RWPE2 (cell line): ENCODE data around the gene GPR132.

ENCODE experiments used
- ATAC-seq: fragments of 200-7000 bp; cut with Tn5 transposase; 3 replicates; pipeline ENCODE4 v1.9.1; 2021; ENCODE audit warnings: low read depth
- DNase-seq: peaks from one replicate; pipeline ENCODE4 v3.0.0-alpha.2; 2020; ENCODE audit warnings: low spot score
- H3K27ac ChIP-seq: fragments of 450-650 bp; 2 replicates; pipeline ENCODE4 v1.5.1; 2017; ENCODE audit warnings: mild to moderate bottlenecking; ENCODE audit not compliant: poor library complexity, severe bottlenecking
- H3K27me3 ChIP-seq: fragments of 250-450 bp; sonication (Bioruptor Pico); 2 replicates; pipeline ENCODE4 v1.5.1; 2021; ENCODE audit warnings: mild to moderate bottlenecking, moderate library complexity; ENCODE audit not compliant: insufficient read depth, poor library complexity, severe bottlenecking
- H3K36me3 ChIP-seq: fragments of 250-450 bp; sonication (Bioruptor Pico); 2 replicates; pipeline ENCODE4 v1.5.1; 2020; ENCODE audit warnings: low read depth, mild to moderate bottlenecking, moderate library complexity
- H3K4me1 ChIP-seq: fragments of 250-450 bp; sonication (Bioruptor Pico); 2 replicates; pipeline ENCODE4 v1.5.1; 2021; ENCODE audit warnings: mild to moderate bottlenecking, moderate library complexity; ENCODE audit not compliant: insufficient read depth, poor library complexity, severe bottlenecking
- H3K4me3 ChIP-seq: fragments of 250-450 bp; sonication (Bioruptor Pico); 2 replicates; pipeline ENCODE4 v1.5.1; 2021; ENCODE audit warnings: mild to moderate bottlenecking, moderate library complexity; ENCODE audit not compliant: severe bottlenecking
- H3K9me3 ChIP-seq: fragments of 250-450 bp; sonication (Bioruptor Pico); 2 replicates; pipeline ENCODE4 v1.5.1; 2021; ENCODE audit warnings: mild to moderate bottlenecking, moderate library complexity; ENCODE audit not compliant: severe bottlenecking
- TF ChIP-seq, protein P1 (sequence below): fragments of 450-650 bp; IDR thresholded peaks from one replicate; pipeline ENCODE4 v1.5.1; 2017; ENCODE audit warnings: mild to moderate bottlenecking, moderate library complexity; ENCODE audit not compliant: poor library complexity, severe bottlenecking

Gene GPR132

DNA sequence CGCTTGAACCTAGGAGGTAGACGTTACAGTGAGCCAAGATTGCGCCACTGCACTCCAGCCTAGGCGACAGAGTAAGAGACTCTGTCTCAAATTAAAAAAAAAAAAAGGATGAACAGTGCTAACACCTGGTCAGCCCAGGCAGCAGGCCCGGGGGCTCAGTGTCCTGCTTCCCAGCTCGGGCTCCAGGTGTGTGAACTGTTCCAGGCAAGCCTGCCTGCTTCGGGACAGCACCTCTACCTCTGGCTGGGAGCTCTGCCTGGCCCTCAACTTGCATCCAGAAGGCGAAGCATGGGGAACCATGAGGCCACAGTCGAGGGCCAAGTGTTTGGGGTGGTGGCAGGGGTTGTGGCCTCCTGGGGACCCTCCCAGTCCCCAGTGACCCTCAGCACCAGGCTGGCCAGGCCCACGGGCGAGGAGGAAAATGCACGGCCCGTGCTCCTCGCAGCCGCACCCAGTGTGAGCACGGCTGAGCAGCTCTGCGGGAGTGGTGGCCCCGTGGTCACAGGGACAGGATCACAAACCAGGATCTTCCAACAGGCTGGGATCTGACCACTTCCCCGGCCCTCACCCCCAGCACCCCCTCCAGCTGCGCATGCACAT lies 59.8 kb downstream of the GPR132 start:
- H3K4me3 ChIP-seq: no peak overlapping the region
- peak; percentile 3; the same call in 1 of the 3 replicates for ATAC-seq

More for the DNA sequence above, 59.8 kb downstream of the GPR132 start:
- Histone ChIP-seq H3K27ac (peak overlapping the region; percentile 53), H3K4me1 (peaks cover 14% of the 10 kb centered on the region), H3K36me3 (peaks cover 42% of the 10 kb centered on the region), H3K9me3 (no peaks in the 10 kb centered on the region), H3K27me3 (no peaks in the 10 kb centered on the region)
- TF ChIP-seq, protein P1, sequence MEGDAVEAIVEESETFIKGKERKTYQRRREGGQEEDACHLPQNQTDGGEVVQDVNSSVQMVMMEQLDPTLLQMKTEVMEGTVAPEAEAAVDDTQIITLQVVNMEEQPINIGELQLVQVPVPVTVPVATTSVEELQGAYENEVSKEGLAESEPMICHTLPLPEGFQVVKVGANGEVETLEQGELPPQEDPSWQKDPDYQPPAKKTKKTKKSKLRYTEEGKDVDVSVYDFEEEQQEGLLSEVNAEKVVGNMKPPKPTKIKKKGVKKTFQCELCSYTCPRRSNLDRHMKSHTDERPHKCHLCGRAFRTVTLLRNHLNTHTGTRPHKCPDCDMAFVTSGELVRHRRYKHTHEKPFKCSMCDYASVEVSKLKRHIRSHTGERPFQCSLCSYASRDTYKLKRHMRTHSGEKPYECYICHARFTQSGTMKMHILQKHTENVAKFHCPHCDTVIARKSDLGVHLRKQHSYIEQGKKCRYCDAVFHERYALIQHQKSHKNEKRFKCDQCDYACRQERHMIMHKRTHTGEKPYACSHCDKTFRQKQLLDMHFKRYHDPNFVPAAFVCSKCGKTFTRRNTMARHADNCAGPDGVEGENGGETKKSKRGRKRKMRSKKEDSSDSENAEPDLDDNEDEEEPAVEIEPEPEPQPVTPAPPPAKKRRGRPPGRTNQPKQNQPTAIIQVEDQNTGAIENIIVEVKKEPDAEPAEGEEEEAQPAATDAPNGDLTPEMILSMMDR: no peak
- DNase-seq: peak; percentile 70
